ENCODE results near the gene DIS3L2.
"Not testable (repeated sequence)": the region's sequence is repeated elsewhere in the genome, so short reads cannot be mapped to it uniquely, and the experiment has no call there.

Gene DIS3L2

DNA sequence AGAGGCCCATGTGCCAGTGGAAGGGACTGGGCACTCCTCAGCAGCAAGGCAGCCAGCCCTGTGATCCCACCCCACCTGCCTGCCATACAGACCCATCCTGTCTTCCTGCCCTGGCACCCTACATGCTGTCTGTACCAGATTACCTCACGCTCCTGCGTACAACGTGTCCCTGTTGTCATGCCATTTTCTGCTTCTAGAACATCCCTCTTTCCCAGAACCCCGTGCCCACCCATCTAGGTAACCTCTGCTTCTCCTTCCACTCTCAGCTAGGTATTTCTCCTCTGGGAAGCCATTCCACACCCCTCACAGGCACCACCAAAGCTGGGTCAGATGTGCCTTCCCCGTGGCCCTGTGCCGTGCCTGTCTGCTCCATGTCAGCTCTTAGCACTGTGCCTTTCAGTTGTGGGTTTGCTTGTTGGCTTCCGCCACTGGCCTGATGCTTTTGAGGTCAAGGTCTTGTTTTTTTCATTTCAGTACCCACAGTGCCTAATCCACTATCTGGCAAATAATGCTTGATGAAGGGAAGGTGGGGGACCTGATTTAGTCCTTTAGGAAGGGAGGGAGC, 345.3 kb downstream of the DIS3L2 start:
- DNase-seq, result no peak

DNA sequence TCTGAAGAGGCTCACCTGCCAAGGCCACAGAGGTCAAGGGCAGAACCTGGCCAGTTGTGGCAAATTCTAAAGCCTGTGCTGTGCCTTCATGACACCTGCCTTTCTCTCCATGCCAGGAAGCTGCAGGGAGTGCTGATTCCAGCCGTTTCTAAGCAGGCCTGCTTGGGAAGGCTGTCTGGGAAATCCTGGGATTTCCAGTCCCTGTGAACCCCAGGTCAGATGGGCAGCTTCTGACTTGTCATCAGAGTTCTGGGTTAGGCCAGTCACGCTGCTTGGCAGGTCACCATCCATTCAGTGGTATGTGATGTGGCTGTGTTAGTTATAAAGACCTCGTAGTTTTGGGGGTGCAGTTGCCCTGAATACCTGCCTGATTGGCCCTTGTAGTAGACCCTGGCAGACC, 346.3 kb downstream of the DIS3L2 start:
- no peak for DNase-seq

DNA sequence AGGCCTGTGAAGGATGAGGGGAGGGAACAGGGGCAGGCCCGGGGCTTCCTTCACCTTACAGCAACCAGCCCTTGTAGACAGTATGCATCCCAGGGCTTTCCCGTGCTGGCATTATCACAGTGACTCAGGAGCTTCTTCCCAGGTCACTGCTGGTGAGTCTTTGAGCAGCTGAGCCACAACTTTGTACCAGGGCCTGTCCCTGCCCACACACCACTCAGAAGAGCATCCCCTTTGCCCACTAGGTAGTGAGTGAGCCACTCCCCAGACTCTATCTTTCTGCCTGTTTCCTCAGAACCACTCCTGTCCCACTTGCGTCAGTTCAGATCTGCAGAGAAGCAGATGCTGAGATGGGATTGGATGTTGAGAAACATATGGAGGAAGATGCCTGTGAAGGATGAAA, 347.5 kb downstream of the DIS3L2 start:
- DNase-seq, result no peak

DNA sequence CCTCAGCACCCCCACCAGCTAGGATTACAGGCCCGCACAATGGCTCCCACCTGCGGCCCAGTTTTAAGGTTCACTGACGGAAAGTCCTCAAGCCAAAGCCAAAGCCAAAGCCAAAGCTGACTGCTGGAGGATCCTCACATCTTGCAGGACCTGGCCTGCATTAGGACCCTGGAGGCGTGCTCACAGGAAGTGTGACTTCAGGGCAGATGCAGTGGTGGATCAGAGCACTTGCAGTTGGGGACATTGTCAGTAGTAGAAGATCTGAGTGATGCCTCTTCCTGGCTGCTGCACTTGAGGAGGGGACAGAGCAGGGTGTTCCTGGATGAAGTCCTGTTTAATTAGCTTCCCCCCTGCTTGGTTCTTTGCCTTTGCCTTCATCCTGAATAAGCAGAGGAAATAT, 348.1 kb downstream of the DIS3L2 start:
- DNase-seq, result no peak

DNA sequence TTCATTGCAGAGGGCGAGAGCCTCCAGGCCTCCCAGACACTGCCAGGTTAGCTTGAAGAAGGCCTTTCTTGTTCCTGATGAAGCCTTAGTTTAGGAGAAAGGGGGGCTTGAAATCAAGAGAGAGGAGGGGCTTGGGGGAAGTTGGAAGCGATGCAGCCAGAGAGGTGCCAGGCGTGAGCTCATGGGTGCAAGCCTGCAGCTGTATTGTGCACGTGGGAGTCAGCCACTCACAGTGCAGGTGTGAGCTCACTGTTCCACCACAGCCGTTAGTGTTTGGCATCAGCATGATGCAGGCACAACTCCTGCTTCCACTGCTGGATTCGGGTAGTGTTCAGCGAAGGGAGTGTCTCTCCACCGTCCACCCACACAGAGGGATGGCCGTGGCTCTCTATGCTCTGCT, 348.6 kb downstream of the DIS3L2 start:
- DNase-seq, result no peak

DNA sequence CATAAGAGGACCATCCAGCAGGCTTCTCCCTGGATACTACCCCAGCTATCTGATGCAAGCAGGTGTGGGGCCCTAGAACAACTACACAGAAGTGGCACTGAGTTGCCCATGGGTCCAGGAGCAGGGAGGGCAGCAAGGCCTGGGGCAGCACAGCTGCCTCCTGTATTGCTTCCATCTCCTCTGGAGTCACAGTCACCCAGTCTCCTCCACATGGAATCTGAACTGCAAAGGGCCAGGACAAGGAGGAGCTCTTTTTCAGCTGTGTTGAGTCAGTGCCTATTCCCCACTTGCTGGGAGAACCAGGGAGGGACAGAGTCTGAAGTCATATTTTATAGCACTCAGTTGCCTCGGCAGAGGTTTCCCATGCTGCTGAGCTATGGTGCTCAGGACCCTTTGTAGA, 349.2 kb downstream of the DIS3L2 start:
- DNase-seq, result no peak

DNA sequence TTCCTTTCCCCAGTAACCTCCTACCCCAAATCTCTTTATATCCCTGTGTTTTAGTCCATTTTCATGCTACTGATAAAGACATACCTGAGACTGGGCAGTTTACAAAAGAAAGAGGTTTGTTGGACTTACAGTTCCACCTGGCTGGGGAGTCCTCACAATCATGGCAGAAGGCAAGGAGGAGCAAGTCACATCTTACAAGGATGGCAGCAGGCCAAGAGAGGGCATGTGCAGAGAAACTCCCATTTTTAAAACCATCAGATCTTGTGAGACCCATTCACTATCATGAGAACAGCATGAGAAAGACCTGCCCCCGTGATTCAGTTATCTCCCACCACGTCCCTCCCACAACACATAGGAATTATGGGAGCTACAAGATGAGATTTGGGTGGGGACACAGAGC, 352.1 kb downstream of the DIS3L2 start:
- not testable (repeated sequence) for DNase-seq

DNA sequence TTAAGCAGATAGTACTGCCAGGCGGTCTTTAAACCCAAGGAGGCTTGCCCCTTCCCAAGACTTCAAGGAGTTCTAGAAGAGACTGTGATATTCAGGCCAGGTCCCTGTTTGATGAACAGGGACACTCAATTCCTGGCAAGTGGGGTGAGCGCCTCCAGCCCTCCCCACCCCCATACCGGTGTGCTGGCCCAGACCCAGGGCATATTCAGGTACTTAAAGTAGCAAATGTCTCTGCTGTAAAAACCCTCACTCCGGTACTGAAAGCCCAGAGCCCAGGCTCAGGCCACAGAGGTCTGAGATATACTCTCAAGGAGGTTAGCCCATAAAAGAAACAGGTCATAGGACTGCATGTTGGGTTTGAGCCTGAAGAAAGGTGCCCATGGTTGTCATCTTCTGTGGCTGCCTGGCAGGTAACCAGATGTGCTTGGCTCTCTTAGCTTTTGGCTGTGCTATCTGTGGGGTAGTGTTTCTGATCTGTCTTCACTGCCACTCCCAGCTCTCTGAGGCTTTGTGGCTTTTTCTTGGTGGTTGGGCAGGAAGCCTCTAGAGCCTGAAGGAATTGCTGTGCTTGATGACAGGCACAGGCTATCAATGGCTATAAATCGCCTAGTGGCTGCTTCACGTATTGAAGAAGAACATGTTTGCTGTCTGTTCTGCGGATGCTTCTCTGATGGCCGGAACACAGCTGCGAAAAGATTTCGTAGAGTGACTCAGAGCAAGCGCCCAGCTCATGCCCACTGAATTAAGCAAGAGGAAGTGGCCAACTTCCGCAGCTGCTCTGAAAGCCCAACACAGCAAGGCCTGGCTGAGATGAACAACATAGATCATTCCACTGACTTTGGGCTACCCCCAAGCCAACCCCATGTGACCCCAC, 353.8 kb downstream of the DIS3L2 start:
- peak; percentile 81 for DNase-seq

DNA sequence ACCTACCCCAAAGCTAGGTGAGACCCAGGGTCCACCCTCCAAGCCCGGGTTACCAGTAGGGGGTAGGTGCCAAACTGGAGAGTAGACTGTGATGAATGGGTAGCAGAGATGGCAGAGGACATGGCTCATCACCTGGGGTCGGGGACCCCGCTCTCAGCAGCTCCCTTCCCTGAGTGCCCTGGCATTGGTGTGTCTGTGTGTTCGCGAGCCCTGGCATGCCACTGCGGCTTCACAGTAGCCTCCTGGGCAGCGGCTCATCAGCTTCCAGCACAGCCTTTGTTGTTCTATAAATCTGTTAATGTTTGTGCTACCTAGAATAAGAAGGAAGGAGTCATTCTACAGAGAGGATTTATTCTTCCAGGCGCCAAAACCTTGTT, 354.4 kb downstream of the DIS3L2 start:
- no peak for DNase-seq

DNA sequence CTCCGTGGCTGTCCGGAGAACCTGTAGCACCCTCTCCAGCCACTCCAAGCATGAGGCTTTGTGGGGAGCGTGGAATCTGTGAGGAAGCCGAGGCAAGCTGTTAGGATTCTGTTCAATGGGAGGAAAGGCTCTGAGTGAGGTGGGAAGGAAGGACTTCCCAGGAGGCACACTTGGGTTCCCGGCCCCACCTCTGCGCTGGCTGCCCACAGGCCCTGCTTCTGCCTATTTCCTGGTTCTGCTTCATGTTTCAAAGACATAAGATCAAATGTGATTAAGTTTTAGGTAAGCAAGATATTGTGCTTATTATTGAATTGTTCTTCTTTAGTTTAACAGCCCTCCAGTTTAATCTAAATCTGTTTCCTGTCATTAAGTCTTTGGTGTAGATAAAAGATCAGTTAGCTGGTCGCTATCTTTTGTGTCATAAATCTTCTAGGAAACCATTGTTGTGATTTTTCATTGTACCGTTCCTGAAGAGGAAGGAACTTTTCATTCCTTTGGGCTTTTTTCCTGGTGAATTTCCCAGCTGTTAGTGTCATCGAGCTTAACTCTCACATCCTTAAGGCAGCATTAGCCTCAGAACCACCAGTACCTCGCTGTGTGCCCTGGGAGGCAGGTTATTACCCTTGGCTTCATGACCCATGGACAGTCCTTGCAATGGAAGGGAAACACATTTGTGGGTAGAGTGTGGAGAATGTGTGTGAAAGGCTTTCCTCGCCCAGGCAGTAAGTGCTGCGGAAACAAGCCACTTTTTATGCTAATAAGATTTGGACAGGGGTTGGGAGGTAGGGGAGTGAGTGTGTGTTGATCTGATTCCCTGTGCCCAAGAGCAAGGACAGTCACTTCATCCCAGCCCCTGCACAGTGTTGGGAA, 355.2 kb downstream of the DIS3L2 start:
- no peak for DNase-seq

DNA sequence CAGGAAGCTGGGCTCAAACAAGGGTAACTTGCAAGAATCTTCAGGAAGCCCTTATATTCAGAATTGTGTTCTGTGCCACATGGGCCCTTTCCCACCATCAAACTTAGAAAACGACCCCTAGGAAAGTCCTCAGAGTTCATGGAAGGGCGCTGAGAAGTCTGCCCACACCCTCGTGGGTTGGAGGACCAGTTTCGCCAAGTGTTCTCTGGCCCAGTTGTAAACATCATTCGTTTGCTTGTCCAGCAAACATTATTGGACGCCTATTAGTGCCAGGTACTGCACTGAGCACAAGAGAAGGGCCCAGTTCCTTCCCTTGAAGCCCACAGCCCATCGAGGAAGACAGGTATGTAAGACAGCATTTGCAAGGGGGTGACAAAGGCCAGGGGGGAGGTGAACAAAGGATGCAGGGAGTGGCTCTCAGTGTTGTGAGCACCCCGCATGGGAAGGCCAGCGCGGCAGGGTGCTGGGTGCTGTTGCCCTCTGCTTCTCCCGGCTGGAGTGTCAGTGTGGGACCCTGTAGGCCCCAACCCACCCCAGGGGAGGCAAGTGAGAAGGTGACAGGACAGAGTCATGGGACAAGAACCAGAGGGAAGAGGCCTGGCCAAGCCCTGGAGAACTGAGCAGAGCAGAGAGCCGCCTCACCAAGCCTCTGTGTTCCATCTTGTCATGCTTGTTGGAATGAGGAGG, 356.8 kb downstream of the DIS3L2 start:
- DNase-seq, result no peak

DNA sequence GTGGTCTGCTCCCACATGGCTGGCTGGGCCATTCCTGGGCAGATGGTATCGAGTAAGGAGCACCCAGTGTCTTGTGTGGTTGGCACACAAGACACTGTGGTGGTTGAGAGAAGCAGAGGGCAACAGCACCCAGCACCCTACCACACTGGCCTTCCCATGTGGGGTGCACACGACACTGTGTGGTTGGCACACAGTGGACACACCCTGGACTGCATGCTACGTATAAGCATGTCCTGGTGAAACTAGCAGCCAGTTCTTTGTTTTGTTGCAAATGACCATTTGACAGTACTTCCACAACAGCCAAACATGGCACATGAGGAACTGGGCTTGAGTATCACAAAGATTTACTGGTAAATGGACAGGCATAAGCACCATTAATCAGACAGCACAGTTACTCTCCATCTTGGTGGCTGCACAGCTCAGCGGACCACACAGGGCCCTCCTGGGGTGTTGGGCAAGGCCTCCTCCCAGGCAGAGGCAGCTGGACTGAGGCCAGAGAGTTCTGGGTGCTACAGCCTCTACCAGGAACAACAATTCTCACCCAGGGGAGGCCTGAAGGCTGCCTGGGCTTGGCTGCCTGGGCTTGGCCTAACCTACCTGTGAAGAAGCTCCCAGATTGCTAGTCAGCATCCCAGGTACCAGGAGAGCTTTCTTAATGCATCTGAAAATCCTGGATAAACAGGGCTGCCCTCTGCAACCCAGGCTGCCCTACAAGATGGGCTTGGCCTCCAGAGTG, 357.7 kb downstream of the DIS3L2 start:
- peak; percentile 36 for DNase-seq

DNA sequence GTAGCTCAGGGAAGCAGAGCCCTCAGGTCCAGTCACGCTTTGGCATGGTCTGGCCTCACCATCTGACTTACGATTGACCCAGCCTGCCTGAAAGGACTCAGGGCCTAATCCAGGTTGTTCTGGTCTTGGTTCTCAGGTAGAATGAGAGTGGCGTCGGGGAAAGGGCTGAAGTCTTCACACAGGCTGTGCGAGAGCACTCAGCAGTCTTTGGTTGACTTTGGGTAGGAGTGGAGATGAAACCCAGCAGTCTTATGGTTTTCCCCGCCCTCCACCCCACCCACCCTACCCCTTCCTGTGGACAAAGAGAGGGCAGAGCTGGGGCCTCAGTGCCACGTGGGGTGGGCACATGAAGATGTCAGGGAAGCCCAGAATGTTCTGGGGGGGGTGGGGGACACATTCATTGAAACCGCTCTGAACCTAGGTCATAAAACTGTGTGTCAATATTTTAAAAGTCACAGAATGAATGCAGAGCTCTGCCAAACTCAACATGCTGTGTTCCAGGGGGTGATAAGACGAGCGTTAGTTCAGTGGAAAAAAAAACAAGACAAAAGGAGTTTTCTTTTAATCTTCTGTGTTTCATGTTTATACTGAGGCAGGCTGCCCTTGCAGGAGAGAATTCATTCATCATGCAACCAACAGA, 358.4 kb downstream of the DIS3L2 start:
- DNase-seq, result no peak

DNA sequence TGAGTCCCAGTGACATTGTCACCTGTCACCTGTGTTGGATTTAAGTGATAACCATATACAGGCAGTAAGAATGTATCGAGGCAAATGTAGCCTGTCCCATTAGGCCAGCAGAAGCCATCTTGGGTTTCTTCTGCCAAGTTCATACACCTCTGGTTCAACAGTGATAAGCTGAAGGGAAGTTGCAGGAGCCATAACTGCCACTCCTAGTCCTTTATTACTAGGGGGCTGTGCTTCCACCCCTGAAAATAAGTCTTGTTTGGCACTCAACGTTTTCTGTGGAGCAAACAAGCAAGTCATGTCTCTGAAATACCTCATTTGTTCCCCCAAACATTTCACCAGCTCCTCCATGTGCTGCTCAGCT, 358.9 kb downstream of the DIS3L2 start:
- DNase-seq, result peak; percentile 81

DNA sequence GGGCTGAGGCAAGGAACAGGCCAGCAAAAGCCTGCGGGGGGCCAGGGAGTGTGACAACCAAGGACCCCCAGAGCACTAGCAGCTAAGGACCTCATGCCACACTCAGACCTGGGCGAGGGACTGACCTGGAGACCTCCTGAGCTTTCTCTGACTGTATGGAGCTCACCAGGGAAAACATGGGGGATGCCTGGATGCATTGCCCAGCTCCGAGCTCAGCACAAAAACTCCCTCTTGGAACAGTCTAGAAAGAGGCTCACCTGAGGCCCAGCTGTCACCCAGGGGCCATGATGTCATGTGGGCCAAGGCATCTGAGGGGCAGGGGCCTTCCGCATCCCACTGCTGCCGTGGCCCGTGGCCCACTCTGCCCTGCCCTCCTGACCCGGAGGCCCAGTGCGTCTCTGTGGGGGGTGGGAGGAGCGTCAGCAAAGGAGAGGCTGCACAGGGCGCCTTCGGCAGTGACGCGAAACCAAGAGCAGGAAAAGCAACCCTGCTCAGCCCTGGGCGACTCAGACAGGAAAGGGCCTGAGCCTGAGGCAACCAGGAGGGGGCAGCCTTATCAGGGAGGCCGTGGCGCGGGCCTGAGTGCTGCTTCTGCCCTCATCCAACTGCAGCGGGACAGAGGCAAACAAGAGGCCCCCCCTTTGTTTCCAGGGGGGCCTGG, 359.8 kb downstream of the DIS3L2 start:
- DNase-seq, result peak; percentile 31

DNA sequence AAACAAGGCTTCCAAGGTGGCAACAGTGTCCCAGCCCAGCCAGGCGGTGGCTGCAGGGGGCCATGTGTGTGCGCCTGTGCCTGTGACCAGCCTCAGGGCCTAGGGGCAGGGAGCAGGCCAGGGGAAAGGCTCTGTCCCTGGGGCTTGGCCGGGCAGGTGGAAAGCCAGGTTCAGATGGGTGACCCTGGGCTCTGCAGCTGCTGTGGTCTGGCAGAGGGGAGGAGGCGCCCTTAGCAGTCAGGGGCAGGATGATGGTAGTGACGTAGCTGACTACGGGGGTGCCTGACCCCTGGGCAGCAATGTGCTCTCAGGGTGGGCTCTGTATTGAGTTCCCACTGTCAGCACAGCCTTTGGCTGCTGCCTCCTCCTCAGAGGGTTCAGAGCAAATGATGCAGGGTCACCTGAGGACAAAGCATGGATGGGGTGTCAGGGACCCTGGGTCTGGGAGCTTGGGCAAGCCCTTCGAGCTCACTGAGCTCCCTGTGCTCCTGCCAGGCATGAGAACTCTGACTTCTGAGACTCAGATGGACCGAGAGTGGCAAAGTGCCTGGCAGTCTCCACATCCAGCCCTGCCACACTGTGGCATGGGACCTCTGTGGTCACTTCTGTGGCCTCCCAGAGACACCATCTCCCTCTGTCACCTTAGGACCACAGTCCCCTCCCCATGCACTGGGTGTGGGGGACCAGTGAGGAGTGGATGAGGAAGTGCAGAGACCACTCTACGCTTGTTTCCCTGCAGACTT, 360.5 kb downstream of the DIS3L2 start:
- no peak for DNase-seq

DNA sequence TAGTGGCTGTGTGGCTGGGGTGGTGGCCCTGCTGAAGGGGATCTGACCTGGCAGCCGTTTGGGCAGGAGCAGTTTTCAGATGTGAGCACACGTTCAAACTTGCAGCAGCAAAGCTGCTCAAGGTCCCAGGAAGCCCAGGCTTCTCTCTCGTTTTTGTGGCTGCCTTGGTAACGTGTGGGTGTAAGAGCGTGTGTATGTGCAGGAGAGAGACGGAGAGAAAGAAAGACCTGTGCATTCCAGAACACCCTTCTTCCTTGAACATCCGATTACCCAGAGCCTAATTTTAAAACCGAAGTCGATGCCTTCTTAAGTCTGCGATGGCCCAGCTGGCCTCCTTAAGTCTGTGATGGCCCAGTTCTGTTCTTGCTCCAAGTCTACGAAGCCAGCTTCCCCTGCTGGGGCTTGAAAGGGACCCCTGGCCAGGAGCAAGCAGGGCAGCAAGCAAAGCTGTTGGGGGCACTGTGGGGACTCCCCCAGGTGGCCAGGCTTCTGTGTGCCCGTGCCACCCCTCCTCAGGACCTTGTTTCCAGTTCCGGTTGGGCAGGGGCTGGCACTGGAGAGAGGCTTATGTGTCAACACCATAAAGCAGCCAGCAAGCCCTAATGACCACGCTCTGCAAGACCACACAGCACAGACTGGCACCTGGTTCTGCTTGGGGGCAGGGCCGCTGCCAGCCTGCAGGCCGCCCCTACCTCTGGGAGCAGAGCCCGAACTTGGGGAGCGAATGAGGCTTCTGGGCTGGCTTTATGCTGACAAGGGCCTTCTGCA, 361.2 kb downstream of the DIS3L2 start:
- DNase-seq, result no peak

DNA sequence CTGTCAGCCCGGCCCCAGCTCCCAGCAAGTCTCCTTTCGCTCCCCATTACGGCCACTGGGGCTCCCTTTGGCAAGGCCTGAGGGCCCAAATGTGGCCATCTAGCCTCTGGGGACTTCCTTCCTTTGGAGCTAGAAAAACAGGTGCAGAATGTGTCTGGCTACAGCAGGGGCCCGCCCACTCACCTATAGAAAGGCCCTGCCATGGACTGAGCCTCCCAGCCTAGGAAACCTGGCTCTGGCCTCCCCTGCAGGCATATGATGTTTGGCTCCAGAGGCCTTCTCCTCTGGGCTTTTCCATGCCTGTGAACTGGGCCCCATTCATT, 361.8 kb downstream of the DIS3L2 start:
- DNase-seq, result no peak

DNA sequence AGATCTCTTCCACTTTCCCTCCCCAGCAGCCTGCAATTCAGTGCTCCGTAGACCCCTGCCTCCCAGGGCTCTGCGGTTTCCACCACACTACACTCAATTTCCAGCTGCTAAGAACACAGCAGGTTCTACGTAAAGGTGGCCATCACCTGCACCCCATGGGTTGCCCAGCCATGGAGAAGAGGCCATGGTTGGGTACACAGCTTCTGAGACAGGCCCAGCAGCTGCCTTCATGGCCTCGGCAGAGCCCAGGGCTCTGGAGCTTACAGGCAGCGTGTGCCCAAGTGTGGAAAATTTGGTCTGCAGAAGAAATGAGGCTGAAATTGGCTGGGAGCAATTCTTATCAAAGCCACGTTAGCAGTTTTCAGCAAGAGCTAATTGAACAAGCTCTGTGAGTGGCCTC, 362.5 kb downstream of the DIS3L2 start:
- DNase-seq, result not testable (repeated sequence)

DNA sequence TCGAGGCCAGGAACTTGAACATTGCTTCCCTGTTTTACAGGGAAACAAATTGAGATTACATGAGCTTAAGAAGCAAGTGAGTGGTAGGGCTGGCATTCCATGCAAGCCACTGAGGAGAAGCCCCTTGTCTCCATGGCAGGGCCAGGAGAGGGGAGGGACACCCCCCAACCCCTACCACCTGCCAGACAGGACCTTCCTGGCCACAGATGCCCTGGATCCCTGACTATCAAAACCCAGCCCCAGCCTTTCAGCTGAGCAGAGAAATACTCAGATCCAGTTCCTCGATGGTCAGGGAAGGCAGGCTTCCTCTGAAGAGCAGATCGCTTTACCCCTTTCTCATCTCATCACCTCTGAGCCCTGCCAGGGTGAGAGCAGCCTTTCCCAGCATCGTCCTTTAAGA, 363.3 kb downstream of the DIS3L2 start:
- DNase-seq, result no peak

Measured in hematopoietic multipotent progenitor cell treated with erythropoietin and hydrocortisone succinate and interleukin-3 and kit ligand, for 8 days (in vitro differentiated cells).